Fibroblast of pulmonary artery (primary cell): ENCODE results near the gene ADGRL3.

Source experiments
- DNase-seq: peaks from one replicate; pipeline ENCODE4 v3.0.0-alpha.2; 2010; ENCODE audit warnings: low read depth
- H3K4me3 ChIP-seq: replicated peaks from 2 replicates; pipeline ENCODE4 v1.5.1; 2011; ENCODE audit warnings: low read depth, mild to moderate bottlenecking, control low read depth, low read length, moderate library complexity
- CTCF ChIP-seq: IDR thresholded peaks from 2 replicates; pipeline ENCODE4 v1.5.1; 2011; ENCODE audit warnings: mild to moderate bottlenecking, control low read depth, low read length, inconsistent platforms; ENCODE audit errors: missing control alignments

ADGRL3 gene

GRCh38 chr4:62015043-62015739, 815.1 kb downstream of the ADGRL3 start:
- H3K4me3 ChIP-seq: no peak overlapping the region
- DNase-seq: peak; percentile 5
- no peak for TF ChIP-seq CTCF

GRCh38 chr4:62018537-62018936, 818.4 kb downstream of the ADGRL3 start:
- no peak overlapping the region for H3K4me3 ChIP-seq
- no peak for DNase-seq
- no peak for TF ChIP-seq CTCF

- no peak overlapping the region for H3K4me3 ChIP-seq
- TF ChIP-seq CTCF: no peak
- DNase-seq: no peak
These were observed 823.5 kb downstream of the ADGRL3 start for GRCh38 chr4:62023633-62024032.

GRCh38 chr4:62028745-62029144, 828.6 kb downstream of the ADGRL3 start:
- no peak overlapping the region for H3K4me3 ChIP-seq
- no peak for DNase-seq
- no peak for TF ChIP-seq CTCF

- no peak overlapping the region for H3K4me3 ChIP-seq
- no peak for DNase-seq
- no peak for TF ChIP-seq CTCF
These were observed 830.8 kb downstream of the ADGRL3 start for GRCh38 chr4:62030958-62031357.

GRCh38 chr4:62037571-62037970, 837.4 kb downstream of the ADGRL3 start:
- DNase-seq: no peak
- TF ChIP-seq CTCF: no peak
- H3K4me3 ChIP-seq: no peak overlapping the region

GRCh38 chr4:62051332-62051731, 851.2 kb downstream of the ADGRL3 start:
- DNase-seq: peak; percentile 6
- H3K4me3 ChIP-seq: no peak overlapping the region

More at GRCh38 chr4:62051332-62051731, 851.2 kb downstream of the ADGRL3 start:
- TF ChIP-seq CTCF: no peak
